ENCODE data around the gene APOBEC3A.
A peak's percentile ranks its signal among the peaks of the same experiment; 100 is the strongest.
"Not testable (repeated sequence)": the region's sequence is repeated elsewhere in the genome, so short reads cannot be mapped to it uniquely, and the experiment has no call there.

Gene APOBEC3A

GRCh38 chr22:38960673-38961072 lies 3.3 kb downstream of the APOBEC3A start:
- DNase-seq = not testable (repeated sequence)

- not testable (repeated sequence) for DNase-seq
Observed at GRCh38 chr22:38963291-38963738, 5.9 kb downstream of the APOBEC3A start.

DNA sequence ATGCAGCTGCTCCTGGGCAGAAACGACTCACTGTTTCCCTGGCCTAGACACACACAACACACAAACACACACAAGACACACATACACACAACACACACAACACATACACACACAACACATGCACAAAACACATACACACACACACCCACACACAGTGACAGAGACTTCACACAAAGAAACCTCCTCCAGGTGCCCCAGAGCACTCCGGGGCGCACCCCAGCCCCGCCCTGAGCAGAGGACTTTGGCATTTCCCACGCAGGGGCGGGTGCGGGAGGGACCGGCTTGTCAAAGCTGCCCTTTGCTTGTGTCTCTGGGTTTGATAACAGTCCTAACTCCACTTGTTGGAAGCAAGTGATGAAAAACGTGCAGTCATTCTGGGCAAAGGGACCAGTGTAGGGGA lies 6.5 kb downstream of the APOBEC3A start:
- DNase-seq = no peak

DNA sequence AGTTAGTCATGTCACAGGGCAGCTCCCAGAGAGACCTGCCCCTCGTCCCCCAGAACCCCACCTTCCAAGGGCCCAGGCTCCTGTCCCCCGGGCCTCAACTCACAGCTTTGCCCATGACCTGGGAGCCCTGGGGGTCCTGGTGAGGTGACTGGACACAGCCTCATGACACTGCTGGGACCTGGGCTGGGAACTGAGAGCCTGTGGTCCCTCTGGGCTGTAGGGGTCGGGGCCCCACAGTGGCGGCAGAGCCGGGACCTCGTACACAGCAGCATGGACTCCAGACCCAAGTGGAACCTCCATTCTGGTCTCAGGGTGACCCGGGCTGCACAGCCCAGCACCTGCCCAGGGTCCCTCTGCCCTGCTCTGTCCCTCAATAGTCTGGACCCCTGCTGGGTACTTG lies 6.9 kb downstream of the APOBEC3A start:
- no peak for DNase-seq

- DNase-seq = no peak
Observed at GRCh38 chr22:38964989-38965388, 7.6 kb downstream of the APOBEC3A start.

DNA sequence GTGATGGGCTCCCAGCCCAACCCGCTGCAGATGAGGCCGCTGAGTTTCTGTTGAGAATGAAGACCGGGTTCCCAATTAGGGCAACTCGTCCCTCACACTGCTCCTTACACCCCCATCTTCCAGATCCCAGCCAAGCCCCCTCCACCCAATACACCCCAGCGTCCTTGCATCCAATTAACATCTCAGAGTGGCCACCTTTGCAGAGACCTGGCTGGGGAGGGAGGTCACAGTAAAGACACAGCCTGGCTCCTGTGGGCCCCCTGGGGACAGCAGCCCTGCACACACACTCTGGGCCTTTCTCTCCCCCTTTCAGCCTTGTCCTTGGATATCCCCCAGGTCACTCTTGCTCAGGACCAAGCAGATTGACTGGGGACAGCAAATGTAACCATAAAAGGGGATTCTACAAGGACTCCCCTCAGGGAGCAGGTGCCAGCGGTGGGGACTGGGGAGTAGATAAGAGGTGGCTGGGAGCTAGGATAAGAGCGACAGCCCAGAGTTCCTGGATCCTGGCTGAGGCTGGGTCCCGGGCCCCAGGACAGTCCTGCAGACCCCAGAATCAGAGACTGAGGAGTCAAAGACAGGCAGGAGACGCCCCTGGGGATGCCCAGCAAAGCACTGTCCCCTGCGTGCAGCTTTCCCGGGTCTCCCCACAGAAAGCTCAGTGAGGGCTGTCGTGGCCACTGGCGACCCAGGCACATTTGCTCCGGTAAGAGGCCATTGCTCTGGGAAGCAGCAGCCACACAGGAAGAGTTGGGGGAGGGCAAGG lies 8.4 kb downstream of the APOBEC3A start:
- DNase-seq = no peak

- no peak for DNase-seq
Observed at GRCh38 chr22:38966380-38966702, 8.9 kb downstream of the APOBEC3A start.

GRCh38 chr22:38966942-38967341 lies 9.5 kb downstream of the APOBEC3A start:
- no peak for DNase-seq

- no peak for DNase-seq
Observed at GRCh38 chr22:38967451-38968450, 10.3 kb downstream of the APOBEC3A start.

DNA sequence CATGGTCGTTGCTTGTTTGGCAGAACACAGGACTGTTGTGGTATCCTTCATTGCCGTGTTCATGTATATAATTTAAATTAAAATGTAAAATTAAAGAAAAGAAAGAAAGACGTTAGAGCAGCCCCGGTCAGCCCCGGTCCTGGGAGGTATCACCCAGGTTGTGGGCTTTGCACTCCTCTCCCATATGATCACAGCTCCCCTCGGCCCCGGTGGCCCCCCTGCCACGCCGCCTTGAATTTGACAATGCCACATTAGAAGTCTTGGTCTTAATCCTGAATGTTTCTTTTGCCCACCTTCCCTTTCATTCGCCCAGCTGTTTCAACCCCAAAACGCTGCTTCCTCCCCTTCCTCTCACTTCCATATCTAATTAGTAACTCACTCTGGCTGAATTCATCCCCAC lies 11.4 kb downstream of the APOBEC3A start:
- DNase-seq = no peak

DNA sequence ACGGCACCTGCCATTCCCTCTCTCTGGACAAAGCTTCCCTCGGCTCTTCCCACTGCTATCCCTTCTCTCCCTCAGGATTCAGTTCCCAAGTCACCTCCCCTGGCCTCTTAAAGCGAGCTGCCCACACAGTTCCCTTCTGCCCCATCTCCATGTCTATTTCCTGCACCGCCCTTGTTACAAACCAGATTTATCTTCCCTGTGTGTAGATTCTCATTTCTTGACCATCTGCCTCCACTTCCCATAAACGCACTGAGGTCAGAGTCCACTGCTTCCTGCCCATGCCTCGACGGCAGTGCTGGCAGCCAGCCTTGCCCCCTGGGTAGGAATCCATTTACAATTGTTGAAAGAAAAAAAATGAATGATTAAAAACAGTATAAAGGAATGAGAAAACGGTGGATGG lies 13.1 kb downstream of the APOBEC3A start:
- no peak for DNase-seq

DNA sequence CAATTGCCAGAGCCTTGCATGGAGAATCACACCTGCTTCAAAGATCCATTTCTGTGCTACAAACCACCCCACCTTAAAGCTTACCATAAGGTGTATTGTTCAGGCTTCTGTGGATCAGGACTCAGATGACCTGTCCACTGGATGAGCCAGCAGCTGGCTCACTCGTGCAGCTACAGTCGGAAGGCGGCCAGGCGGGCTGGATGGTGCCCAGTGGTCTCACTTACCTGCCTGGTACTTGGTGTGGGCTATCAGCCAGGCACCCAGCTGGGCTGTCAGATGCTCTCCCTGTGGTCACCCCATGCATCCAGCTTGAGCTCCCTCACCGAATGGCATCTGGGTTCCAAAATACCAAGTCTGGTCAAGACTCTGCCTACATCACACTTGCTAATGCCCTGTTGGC lies 13.8 kb downstream of the APOBEC3A start:
- DNase-seq = no peak

GRCh38 chr22:38971791-38972190 lies 14.4 kb downstream of the APOBEC3A start:
- no peak for DNase-seq

DNA sequence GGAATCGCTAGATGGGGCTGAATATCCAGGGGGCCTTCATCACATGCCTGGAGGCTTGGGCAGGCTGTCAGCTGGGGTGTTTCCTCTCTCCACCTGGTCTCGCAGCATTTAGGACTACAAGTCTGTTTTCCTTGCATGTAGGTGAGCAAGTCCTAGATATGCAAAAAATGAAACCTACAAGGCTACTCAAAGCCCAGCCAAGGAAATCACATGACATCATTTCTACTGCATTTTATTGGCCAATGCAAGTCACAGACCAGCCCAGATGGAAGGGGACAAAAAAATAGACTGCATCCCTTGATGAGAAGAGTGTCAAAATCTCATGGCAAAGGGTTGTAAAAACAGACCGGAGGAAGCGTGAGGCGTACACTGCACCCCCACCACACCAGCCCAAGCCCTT lies 15.1 kb downstream of the APOBEC3A start:
- no peak for DNase-seq

DNA sequence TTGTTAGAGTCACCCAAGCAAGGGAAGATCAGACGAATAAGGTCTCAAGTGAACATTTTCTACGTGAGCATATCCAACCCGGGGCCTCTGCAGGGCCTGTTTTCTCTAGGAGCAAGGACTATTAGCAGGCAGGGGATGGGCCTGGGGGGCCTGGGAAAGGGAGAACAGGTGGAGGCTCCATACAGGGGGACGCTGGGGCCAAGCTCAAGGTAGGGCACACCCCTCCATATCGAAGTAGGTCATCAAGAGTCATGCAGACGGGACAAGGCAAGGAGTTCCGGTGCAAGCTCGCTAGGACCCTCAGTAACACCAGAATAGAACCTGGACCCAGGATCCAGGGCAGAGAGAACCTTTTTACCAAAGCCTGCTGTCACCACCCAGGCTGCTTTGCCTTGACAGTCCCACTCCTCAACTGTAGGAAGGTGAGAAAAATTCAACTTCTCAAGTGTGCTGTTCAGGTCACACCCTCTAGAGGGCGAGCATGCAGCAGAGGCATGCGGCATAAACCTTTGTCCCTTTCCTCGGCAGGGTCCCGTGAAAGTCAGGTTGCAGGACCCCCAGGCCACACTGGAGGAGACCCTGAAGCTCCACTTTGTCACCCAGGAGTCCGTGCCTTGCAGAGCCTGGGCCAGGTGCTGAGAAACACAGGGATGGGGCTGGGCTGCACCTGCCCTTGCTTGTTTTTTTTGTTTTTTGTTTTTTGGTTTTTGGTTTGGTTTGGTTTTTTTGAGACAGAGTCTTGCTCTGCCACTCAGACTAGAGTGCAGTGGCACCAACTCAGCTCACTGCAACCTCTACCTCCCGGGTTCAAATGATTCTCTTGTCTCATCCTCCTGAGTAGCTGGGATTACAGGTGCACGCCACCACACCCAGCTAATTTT lies 16.1 kb downstream of the APOBEC3A start:
- peak; percentile 46 for DNase-seq

DNA sequence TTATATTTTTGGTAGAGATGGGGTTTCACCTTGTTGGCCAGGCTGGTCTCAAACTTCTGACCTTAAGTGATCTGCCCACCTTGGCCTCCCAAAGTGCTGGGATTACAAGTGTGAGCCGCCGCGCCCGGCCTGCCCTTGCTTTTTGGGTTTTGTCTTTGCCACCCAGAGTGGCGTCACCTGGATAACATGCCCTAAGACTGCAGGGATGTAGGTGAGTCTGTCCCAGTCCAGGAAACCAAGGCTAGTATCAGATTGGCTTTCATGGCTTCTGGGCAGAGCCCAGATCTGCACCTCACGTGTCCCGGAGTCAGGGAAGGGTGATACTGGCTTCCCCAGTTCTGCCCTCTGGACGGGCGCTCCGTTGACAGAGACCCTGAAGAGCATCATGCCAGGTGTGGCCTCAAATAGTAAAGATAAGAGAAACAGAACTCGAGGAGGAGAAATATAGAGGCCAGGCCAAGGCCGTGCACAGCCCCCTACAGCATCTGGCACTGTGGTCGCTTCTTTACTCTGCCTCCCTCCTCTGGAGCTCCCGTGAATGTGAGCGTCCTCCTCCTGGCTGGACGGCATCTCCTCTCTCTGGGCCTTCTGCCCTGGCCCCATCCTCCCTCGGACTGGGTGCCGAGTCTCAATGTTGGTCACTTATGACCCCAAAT lies 16.9 kb downstream of the APOBEC3A start:
- no peak for DNase-seq

- DNase-seq = no peak
Observed at GRCh38 chr22:38974826-38975175, 17.4 kb downstream of the APOBEC3A start.

- DNase-seq = not testable (repeated sequence)
Observed at GRCh38 chr22:38977289-38977688, 19.9 kb downstream of the APOBEC3A start.

DNA sequence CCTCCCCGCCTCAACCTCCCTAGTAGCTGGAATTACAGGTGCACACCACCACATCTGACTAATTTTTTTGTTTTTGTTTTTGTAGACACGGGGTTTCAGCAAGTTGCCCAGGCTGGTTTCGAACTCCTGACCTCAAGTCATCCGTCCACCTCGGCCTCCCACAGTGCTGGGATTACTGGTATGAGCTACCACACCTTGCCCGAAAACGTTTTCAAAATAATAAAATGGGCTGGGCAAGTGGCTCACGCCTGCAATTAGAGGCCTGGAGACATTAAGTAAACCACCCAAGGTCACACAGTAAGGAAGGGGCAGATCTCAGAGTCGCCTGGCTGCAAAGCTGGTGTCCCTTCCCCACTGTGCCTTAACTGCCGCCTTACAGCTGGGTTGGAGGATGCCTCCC lies 23.2 kb downstream of the APOBEC3A start:
- not testable (repeated sequence) for DNase-seq

GRCh38 chr22:38981005-38981991 lies 23.9 kb downstream of the APOBEC3A start:
- no peak for DNase-seq
